HG03520 (cell line): ENCODE measurements around the gene RSPH6A.
A peak's percentile ranks its signal among the peaks of the same experiment; 100 is the strongest.

Experiments used
- ATAC-seq: cut with Tn5 transposase; IDR thresholded peaks from one replicate; pipeline ENCODE4 v1.9.1; 2021; ENCODE audit warnings: mild to moderate bottlenecking, moderate library complexity; ENCODE audit not compliant: unreplicated experiment

RSPH6A gene

DNA sequence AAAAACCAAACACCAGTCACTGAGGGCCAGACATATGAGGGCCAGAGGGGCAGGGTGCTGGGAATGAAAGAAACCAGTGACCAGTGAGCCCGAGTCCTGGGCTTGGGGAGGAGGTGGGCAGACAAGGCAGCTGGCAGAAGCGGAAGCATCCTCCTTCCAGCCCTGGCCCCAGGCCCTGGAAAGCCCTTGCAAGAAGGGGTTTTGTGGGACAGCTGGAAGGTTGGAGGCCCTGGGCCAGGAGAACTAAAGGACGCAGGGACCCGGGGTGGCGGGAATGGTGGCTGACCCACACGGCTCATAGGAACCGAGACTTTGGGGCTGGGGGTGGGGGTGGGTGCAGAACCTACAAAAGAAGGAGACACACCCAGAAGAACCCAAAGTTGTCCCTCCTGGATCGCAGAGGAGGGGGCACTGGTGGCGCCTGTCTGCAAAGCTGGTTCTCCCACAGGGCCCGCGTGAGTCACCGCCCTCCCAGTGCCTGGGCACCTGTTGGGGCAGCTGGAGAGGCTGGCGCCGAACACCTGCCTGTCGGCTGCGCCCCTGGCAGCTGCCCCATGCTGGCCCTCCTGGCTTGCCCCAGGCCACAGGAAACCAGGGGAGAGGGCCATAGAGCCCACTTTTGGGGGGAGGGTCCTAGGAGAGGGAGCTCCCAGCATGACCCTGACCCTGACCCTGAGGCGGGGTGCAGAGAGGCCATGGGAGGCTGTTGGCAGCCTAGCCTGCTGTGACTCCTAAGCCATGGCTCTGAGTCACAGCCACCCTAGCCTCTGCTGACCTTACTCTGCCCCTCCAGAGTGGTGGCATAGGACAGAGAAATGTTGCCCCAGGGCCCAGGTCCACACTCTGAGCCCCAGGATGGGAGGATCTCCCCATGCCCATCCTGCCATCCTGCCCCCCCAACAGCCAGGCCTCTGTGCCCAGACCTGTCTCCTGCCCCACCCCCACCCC lies 33.6 kb downstream of the RSPH6A start:
- ATAC-seq = no peak

DNA sequence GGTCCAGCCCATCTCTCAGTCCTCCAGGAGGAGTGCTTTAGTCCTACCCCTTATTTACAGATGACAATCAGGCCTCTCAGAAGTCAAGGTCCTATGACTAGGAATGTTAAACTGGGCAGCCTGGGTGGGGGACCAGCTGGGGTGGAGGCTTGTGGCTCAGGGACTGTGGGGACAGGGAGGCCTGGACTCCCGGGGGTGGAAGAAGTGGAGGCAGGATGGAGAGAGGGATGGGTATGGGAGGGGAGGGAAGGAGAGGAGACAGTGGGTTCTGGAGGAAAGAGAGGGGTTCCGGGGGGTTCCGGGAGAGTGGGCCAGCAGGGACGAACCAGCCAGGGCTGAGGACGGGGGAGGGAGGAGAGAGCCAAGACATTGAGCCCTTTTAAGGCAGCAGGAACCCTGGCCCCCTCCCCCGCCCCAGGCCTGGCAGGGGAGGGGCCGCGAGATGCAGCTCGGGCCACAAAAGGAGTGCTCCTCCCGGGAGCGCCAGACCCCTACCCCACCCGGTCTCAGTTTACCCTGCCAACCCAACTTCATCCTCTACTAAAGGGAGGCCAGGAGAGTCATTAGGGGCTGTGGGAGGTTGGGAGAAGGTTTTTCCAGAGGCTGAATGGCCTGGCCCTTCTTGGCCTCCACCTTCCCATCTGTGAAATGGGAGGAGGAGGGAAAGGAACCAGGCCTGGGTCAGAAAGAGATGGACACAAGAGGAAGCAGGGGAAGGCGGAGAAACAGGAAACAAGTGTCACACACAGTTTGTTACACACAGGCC lies 34.5 kb downstream of the RSPH6A start:
- ATAC-seq = no peak

DNA sequence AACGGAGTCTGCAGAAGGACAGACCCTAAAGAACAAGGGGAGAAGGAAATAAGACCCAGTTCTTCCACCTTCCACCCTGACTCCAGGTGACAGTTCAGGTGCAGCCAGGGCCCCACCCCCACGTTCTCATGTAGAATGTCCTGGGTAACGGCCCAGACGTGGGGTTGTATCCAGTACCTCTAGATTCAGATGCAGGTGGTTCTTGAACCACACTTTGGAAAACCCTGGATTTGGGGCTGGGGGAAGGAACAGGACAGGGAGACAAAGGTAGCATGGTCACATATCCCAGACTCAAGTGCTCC lies 35.0 kb downstream of the RSPH6A start:
- ATAC-seq = no peak

DNA sequence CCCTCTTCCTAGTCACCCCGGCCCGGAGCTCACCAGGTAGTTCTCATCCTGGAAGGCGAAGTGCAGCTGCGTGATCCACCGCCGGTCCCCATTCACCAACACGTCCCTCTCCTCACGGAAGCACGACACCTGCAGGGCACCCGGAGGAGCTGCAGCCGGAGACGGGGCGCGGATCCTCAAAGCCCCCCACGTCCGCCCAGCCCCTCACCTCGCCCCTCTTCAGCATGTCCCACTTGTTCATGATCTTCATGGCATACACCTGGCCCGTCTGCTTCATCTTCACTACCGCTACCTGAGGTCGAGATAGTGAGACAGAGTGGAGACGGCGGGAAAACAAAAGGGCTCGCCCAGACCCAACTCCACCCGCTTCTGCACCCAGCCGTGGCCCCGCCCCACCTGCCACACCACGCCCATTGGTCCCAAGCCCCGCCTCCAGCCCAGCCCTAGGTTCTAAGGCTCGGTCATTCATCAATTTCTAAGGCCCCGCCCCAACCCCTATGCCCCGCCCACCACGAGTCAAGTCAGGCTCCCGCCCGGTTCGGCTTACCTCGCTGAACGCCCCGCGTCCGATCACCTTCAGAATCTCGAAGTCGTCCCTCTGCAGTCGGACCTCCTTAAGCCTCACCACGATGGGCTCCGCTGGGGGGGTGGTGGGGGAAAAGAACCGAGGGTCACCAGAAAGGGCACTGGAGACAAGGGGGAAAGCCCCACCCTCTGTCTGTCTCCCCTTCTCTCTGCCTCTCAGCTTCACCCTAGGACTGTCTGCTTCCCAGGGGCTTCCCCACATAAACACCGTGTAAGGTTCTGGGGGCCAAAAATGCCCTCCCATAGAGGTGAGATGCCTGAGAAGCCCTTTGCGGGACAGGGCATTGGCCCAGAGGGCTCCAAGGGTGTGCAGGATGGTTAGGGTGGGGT lies 35.6 kb downstream of the RSPH6A start:
- peak; percentile 53 for ATAC-seq

DNA sequence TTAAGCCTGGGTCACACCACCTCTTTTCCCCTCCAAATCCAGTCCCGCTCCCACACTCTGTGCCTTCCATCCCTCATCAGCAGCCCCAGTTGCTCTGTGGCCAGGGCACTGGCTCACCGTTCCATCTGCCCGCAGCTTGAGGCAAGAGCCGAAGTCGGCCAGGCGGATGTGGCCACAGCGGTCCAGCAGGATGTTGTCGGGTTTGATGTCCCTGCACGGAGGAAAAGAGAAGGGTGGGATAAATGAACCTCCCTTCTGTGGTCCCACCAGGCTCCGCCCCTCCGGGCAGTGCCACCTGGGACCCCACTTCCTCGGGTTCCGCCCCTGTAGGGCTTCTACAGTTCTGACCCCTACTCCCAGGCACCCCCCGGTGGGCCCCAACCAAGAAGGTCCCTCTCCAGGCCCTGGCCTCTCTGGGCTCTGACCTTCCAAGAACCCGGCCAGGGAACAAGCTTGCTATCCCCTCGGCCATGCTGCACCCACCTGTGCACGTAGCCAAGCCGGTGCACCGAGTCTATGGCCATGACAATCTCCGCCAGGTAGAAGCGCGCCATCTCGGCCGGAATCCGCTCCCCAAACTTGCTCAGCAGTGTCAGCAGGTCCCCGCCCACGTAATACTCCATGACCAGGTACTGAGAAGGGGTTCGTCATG lies 37.0 kb downstream of the RSPH6A start:
- ATAC-seq = no peak

DNA sequence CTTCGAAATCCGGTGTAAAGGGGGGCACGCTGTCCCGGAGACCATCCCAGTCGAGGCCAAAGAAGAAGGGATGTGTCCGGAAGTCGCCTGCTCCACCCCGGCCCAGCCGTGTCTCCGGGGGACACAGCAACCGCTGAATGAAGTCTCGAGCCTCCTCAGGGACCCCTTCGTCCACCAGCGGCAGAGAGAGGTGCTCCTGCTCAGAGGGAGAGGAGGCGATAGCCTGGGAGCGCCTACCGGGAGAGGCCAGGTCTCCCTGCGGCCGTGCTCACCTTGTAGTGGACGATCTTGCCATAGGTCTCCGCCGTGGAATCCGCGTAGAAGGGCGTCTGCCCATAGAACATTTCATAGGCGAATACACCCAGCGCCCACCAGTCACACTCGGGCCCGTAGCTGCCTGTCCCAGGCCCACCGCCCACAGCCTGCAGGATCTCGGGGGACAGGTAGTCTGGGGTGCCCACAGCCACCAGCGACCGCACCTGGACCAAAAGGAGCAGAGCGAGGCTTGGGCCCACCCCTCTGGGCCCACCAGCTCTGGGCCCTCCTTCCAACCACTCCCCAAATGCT lies 37.6 kb downstream of the RSPH6A start:
- no peak for ATAC-seq

DNA sequence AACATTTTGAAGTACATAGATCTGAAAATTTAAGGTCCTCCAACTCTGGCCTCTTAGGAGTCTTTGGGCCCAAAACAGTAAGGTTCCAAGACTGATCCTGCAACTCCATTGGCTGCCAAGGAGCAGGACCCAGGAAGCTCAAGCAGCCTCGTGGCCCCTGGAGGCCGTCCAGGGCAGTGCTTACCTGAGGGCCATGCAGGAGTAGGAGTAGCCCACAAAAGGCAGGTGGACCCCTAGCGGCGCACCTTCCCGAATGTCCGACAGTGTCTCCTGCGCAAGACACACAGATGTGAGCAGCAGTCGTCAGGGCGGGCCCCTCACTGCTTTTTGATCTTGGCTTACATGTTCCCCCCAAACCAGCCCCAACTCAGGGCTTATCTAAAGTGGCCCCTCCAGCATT lies 40.3 kb downstream of the RSPH6A start:
- ATAC-seq = no peak

DNA sequence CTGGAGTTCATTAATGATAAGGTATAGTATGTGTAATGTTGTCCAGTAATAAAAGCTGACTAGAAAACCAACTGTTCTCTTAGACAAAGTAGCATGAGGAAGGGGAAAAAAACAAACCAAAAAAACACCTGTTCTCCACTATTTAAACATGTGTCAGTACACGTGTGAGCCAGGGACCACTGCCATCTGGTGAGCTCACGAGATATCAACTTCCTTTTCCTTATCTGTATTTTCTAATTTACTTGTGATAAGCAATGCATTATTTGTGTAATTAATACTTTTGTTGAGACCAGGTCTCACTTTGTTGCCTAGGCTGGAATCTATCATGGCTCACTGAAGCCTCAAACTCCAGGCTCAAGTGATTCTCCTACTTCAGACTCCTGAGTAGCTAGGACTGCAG lies 41.7 kb downstream of the RSPH6A start:
- ATAC-seq = no peak

DNA sequence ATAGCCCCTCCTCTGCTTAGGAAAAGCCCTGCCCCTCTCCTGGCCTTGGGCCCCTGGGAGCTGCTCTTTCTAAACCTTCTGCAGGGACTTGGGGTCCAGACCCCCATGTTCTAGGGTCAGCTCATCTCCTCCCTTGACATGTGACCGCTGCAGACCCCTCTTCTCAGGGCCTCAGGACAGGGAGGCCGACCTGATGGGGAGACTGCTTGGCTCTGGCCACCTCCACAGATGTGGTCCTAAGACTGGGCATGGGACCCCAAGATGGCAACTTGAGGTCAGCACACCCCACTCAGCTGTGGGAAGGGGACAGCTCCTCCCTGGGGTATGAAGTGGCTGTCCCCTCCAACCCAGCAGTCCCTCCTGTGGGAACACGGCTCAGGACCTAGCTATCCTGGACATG lies 42.2 kb downstream of the RSPH6A start:
- ATAC-seq = no peak

DNA sequence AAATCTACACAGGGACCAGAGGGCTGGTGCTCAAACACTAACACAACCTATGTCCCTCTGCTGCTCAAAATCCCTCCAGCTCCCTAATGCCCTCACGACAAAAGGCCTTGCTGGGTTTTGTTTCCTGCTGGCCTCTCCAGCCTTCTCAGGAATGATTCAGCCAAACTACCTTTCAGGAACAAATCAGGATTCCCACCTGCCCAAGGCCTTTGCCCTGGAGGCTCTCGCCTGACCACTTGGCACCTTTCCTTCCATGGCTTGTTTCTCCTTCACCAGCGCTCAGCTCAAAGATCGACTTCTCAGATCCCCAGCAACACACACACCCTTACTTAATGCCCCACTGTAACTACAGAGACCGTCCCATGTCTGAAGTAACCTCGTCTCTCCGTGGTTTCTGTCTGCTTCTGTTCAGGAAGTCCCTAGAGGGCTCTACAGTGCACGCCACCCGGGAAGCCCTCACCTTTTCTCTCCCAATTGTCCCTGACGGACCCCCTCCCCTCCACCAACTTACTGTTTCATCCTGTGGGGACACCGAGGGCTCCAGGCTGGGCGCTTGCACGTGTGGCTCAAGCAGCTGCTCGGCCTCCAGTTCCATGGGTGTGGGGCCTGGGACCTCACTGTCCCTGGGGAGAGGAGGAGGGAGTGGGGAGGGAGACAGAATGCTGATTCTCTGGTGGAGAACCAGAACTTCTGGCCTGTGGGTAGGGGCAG lies 42.8 kb downstream of the RSPH6A start:
- ATAC-seq = no peak

DNA sequence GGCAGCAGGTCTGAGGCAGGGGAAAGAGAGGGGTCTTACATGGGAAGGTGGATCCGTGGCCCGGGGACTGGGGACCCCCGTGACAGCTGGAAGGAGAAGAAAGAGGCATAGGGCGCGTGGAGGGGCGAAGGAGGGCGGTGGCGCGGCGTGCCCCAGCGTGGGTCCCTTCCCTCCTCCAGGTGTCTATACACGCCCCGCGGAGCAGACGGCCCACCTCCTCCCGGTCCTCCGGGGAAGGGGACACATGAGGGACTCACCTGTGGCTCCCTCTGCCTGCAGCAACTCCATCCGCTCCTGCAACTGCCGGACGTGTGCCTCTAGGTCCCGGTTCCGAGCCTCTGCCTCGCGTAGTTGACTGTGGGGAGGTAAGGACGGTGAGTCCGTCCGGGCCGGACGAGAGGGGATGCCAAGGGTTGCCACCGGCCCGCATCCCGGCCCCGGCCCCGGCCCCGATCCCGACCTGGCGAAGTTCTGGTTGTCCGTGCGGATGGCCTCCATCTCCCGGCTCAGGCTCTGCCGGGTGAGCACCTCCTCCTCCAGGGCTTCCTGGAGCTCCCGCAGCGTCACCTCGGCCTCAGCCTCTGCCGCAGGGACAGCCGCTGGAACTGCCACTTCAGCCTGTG lies 43.7 kb downstream of the RSPH6A start:
- no peak for ATAC-seq

DNA sequence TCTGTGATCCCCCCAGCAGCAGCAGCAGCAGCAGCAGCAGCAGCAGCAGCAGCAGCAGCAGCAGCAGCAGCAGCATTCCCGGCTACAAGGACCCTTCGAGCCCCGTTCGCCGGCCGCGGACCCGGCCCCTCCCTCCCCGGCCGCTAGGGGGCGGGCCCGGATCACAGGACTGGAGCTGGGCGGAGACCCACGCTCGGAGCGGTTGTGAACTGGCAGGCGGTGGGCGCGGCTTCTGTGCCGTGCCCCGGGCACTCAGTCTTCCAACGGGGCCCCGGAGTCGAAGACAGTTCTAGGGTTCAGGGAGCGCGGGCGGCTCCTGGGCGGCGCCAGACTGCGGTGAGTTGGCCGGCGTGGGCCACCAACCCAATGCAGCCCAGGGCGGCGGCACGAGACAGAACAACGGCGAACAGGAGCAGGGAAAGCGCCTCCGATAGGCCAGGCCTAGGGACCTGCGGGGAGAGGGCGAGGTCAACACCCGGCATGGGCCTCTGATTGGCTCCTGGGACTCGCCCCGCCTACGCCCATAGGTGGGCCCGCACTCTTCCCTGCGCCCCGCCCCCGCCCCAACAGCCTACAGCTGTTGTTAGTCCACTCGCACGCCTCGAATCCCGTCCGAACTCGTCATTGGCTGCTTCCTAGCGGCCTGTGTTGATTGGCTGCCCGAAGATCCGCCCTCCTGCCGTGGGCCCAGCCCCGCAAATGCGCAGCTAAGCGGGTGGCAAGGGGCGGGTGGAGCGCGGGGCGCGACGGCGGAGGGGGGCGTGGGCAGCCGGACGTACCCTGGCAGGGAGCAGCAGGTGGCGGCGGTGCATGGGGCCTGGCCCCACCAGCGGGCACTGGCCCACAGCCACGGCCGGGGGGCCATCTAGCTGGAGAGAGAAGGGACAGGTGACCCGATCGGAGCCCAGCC lies 44.7 kb downstream of the RSPH6A start:
- ATAC-seq = peak; percentile 40

DNA sequence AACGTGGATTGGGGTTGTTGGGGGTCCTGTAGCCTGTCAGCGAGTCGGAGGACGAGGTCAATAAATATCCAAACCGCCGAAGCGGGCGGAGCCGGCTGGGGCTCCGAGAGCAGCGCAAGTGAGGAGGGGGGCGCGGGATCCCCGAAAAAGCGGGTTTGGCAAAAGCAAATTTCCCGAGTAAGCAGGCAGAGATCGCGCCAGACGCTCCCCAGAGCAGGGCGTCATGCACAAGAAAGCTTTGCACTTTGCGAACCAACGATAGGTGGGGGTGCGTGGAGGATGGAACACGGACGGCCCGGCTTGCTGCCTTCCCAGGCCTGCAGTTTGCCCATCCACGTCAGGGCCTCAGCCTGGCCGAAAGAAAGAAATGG lies 45.3 kb downstream of the RSPH6A start:
- ATAC-seq = no peak

DNA sequence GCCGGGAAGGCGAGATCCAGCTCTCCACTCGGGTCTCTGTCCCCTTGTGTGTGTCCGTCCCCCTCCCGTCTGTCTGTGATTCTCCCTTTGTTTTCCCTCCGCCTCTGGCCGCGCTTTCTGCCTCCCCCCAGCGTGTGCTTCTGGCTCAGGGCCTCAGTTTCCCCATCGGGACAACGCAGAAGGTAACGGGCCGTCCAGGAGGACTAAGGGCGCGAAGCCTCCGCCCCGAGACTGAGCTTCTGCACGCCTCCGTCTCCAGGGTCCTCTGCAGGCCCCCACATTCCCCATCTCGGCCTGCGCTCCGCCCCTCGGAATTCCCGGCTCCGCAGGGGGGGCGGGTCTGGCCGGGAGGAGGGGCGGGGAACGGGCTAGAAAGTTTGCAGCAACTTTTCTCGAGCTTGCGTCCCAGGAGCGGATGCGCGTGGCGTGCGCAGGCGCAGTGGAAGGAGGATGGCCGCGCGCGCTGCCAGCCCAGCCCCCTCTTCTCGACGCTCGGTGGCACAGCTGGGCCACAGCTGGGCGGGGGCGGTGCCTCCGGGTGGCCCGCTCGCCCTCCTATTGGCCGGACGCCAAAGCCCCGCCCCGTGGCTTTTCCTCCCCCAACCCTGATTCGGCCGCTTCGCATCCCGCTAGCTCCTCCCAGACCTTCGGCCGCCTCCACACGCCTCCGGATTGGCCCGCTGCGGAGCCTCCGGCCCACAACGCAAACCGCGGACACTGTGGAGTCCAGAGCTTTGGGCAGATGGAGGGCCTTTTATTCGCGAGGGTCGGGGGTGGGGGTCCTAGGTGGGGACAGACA lies 45.9 kb downstream of the RSPH6A start, which contains the start of gene SIX5:
SIX5 (minus strand) TSS at position 269 of the 799 bp plus-strand sequence. CDS start 408 bp downstream, outside the sequence.
- peak; percentile 56 for ATAC-seq

DNA sequence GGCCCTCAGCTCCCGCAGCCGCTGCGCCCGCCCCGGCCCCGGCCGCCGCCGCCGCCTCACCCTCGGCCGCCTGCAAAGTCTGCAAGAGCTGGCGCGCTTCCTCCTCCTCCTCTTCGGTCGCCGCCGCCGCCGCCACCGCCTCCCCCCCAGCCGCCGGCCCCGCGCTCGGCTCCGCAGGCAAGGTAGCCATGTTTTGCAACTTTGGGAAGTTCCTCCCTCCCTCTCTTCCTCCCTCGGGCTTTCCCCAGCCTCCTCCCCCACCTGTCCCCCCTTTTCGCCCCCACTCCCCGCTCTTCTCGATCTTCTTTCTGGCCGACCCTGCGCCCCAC lies 46.5 kb downstream of the RSPH6A start:
- ATAC-seq = no peak

DNA sequence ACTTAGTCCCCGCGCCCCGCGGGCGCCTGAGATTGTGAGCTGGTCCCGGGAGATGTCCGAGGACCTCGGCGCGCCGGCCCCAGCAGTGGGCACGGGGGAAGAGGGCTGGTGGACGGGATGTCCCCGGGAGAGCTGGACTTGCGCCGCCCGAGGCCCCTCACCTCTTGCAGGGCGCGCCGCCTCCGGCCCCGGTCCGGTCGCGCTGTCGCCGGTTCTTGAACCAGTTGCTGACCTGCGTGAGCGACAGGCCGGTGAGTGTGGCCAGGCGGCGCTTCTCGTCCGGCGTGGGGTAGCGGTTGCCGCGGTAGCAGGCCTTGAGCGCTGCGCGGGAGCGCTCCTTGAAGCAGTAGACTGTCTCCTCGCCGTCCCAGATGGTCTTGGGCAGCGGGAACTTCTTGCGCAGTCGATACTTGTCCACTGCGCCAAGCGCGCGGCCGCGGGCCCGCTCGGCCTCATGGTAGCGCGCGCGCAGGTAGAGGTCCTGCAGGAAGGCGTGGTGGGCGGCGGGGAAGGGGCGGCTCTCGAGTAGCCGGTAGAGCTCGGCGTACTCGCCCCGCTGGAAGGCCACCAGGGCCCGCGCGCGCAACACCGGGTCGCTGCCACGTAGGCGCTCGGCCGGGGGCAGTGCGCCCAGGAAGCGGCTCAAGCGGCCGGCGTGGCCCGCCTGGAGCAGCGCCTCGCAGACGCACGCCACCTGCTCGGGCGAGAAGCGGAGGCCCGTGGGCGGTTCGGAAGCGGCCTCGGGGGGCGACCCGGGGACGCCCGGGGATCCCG lies 47.0 kb downstream of the RSPH6A start:
- no peak for ATAC-seq

DNA sequence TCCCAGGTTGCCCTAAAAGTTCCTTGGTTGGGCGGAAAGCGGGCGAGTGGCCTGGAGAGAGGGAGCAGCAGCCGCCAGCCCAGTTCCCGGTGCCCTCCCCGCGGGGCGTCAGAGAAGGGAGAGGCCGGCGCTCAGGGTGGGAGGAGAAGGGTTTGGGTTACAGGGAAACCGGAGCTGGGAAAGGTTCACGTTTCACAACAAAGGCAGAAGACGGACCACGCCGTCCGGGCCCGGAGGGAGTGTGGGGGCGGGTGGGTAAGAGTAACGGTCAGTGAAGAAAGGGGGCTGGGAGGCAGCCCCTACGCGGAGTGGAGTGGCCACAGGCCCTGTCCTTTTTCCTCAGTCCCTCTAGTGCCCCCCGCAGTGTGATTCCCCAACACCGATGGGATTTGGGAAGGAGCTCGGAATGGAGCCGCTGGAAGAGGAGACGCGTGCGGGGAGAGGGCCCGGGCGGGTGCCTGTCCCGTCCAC lies 47.7 kb downstream of the RSPH6A start:
- no peak for ATAC-seq
